GM19099 (cell line): Measurements from ENCODE around the gene PKD1.

Experiments
- POLR2A ChIP-seq: IDR thresholded peaks from 3 replicates; pipeline ENCODE4 v1.6.1; 2011; ENCODE audit warnings: low read depth; ENCODE audit not compliant: insufficient read length; ENCODE audit errors: extremely low read depth

The PKD1 gene

DNA sequence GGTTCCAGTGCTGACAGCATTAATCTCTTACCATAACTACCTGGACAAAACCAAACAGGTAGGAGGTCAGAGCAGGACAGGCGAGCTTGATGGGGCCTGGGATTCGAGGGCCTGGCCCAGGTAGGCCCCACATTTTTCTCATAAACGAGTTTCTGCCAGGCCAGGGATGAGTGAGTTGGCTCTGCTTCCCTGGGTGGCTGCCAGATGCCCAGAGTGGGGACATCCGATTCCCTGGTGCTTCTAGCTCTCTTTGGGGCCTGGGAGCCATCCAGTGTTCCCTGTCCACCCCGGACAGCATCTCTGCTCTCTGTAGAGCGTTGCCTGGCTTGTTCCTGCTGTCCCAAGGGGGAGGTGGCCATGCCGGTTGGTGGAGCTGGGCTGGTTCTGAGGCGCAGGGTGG is 62.8 kb downstream of the PKD1 start:
- no peak for TF ChIP-seq POLR2A

DNA sequence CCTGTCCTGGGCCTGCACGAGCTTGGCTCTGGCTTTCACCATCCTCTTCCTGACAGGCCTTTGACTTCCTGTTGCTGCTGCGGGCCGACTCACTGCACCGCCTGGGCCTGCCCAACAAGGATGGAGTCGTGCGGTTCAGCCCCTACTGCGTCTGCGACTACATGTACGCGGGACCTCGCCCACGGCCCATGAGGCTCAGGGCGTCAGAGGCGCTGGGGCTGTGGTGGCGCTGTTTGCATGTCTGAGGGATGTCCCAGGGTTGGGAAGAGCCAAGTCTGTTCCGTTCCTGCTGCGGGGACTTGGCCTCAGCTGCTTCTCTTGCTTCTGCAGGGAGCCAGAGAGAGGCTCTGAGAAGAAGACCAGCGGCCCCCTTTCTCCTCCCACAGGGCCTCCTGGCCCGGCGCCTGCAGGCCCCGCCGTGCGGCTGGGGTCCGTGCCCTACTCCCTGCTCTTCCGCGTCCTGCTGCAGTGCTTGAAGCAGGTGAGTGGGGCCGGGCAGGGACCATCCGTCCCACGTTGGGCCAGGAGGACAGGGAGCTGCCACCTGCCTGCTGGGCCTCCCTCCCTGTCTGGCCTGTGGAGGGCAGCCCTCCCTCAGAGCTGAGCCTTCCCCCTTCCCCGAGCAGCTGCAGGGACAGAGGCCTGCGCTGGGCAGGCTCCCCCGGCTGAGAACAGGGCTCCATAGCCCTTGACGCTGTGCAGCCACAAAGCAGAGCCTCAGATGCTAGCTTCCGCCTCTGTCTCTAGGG is 64.1 kb downstream of the PKD1 start:
- TF ChIP-seq POLR2A = no peak

DNA sequence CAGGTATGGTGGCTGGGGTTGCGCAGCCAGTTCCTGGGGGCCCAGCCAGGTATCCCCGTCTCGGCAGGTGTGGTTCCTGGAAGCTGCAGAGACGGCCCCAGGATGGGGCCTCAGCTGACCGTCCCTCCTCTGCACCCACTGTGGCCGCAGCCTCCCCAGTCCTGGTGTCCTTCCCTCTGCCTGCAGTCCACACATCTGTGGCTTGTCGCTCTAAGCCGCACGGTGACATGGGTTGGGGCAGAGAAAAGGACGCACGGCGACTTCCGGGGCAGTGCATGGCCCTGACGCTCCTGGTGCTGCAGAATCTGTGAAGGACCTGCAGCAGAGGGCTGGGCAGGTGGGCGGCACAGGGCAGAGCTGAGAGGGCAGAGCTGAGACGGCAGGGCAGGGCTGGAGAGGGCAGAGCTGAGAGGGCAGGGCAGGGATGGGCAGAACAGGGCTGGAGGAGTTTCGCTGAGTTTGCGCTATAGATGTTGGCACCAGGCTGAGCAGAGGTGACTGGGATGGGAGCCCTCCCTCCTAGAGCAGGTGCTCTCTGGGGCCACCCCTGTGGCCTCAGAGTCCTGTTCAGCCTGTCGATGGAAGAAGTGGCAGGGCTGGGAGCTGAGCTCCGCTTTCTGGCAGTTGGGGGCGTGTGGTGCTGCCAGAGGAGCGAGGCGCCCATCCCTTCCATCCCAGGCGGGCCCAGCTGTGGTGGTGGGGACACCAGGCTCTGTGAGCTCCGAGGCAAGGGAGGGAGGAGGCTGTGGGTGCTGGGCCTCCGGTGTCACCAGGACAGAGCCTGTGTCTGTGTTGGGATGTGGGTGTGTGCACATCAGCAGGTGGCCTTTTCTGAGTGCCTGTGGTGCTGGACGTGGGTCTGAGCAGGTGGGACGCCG is 64.9 kb downstream of the PKD1 start:
- TF ChIP-seq POLR2A = no peak

DNA sequence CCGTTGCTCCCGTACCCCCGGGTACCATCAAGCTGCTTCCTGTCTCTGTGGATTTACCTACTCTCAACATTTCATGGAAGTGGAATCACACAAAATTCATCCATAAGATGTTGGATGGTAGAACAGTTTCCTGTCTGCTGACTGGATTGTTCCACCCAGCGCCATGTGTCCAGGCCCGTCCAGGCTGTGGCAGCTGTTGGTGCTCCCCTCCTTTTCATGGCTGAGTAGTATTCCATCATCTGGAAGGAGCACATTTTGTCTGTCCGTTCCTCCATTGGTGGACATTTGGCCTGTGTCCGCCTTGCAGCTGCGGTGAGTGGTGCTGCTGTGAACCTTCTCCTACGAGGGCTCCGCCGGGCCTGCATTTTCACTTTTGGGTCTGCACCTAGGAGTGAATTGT is 69.6 kb downstream of the PKD1 start:
- TF ChIP-seq POLR2A = no peak

DNA sequence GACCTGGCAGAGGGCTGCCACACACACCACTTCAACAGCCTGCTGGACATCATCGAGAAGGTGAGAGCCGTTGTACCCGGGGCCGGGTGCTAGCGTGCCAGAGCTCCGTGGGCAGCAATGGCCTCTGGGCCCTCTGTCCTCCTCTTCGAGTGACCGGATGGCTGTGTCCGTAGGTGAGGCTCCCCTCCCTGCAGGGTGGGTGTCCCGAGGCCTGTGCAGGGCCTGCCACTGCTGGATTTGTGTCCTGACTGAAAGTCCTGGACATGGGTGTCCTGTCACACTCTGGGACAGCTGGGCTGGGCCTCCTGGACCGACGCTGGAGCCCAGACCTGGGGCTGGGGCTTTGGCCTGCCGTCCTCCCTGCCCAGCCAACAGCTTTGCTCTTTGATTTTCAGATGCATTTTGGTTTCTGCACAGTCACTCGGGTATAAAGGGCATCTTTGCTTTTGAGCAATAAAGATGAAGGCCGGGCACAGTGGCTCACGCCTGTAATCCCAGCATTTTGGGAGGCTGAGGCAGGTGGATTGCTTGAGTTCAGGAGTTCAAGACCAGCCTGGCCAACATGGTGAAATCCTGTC is 71.2 kb downstream of the PKD1 start:
- no peak for TF ChIP-seq POLR2A

DNA sequence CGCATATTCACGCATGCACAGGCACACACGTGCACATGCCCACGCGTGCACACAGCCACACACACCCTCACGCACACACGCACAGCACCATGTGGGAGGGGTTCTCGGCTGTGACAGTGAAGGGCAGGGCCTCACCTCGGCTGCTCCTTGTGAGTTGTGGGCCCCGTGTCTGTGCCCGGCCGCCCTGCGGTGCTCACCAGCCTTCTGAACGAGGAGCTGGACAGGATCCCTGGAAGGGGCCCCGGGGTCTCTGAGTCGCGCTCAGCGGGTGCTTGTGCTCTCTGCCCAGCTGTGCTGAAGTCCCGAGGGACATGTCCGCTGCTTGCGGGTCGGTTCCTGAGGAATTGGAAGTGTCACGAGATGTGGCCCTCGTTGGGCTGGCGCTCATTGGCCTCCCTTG is 71.8 kb downstream of the PKD1 start:
- no peak for TF ChIP-seq POLR2A

DNA sequence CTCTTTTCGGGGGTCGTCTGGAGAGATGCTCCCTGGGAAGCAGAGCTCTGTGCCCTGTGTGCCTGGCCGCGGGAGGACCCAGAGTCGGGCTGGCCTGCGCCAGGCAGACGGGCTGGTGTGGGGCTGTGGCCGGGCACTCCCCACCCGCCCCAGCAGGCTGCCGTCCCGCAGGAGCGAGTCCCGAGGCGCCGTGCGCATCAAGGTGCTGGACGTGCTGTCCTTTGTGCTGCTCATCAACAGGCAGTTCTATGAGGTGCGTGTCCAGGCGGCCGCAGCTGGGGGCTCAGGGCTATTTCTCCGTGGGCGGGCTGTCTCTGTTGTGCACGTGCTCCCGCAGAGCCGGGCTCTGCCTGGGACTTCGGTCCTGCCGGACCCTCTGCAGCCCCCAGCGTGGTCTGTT is 72.9 kb downstream of the PKD1 start:
- no peak for TF ChIP-seq POLR2A

DNA sequence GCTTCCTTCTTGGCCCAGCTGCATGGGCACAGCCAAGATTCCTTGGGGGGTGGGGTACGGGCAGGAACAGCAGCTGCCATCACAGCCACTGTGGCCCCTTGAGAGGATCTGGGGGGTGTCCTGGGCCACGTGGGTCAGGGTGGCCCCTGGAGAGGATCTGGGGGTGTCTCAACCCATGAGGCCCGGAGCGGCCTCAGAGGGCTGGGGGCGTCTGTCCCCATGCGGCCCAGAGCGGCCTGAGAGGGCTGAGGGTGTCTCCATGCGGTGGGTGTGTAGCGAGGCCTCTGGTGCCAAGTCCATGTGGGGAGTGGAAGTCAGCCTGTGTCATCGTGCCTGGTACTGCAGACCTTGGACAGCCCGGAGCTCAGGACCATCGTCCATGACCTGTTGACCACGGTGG is 74.2 kb downstream of the PKD1 start:
- no peak for TF ChIP-seq POLR2A

DNA sequence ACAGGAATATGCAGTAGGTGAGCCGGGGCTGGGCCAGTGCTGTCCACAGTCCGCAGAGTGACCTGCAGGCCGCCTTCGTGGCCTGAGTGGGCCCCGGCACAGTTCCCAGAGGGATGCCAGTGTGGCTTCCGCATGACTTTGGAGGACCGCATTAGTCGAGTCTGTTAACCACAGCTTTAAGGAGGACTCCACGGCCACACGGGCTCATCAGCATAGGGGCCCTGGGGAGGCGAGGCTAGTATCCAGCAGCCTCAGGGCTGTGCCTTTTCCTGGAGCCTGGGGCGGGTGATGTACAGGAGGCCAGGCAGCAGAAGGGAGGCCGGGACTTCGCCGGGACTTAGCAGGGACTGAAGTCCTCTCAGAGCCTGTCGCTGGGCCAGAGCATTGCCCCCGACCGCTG is 74.7 kb downstream of the PKD1 start:
- no peak for TF ChIP-seq POLR2A

DNA sequence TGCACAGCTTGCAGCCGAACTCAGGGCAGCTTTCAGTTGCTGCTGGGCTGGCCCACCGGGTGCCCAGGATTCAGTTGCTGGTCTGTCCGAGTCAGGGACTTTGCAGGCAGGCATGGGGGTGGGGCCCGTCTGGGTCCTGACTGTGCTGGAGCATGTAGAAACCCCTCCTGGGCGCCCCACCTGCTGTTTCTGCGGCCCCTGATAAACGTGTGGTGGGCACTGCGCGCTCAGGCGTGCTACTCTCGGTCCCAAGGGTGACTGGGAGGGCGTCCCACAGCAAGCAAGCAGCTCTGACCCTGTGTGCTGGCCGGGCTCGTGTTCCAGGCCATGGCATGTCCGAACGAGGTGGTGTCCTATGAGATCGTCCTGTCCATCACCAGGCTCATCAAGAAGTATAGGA is 75.4 kb downstream of the PKD1 start:
- no peak for TF ChIP-seq POLR2A

DNA sequence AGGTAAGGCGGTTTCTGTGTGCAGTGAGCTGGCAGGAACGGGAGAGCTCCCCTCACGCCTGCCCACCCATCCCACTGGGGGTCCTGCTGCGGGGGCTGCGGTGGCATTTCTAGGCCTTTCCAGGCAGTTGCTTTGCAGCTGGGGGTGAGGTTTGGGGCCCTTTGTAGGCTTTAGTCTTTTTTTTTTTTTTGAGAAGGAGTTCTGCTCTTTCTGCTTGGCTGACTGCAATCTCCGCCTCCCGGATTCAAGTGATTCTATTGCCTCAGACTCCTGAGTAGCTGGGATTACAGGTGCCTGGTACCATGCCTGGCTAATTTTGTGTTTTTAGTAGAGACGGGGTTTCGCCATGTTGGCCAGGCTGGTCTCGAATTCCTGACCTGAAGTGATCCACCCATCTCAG is 76.8 kb downstream of the PKD1 start:
- no peak for TF ChIP-seq POLR2A

DNA sequence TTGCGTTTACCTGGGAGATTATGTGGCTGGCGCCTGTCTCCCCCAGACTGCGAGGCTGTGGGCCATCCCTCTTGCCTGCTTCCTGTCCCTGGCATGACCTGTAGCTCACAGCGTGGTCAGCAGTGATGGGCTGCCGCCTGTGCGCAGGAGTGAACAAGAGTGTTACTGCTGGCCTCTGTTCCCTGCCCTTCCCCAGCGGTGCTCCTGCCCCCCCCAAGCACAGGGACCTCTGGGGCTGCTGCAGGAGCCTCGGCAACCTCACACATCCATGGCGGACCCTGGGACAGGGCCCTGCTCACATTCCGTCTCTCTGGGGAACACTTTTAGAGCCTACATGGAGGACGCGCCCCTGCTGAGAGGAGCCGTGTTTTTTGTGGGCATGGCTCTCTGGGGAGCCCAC is 77.3 kb downstream of the PKD1 start:
- TF ChIP-seq POLR2A = no peak

DNA sequence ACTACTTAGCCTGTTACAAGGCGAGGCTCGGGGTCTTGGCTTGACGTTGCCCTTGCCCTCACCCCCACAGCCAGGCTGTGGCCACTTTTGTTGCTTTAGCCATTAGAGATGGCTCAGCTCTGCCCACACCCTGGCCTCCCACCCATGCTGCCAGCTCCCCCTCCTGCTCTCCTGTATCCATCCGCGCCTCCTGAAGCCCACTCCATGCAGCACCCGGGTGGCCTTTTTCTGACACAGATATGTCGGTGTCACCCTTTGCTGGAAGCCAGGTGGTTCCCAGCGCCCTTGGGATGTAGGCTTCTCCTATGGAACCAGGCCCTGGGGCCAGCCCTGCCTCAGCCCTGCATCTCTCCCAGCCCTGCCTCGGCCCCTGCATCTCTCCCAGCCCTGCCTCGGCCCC is 78.3 kb downstream of the PKD1 start:
- no peak for TF ChIP-seq POLR2A

DNA sequence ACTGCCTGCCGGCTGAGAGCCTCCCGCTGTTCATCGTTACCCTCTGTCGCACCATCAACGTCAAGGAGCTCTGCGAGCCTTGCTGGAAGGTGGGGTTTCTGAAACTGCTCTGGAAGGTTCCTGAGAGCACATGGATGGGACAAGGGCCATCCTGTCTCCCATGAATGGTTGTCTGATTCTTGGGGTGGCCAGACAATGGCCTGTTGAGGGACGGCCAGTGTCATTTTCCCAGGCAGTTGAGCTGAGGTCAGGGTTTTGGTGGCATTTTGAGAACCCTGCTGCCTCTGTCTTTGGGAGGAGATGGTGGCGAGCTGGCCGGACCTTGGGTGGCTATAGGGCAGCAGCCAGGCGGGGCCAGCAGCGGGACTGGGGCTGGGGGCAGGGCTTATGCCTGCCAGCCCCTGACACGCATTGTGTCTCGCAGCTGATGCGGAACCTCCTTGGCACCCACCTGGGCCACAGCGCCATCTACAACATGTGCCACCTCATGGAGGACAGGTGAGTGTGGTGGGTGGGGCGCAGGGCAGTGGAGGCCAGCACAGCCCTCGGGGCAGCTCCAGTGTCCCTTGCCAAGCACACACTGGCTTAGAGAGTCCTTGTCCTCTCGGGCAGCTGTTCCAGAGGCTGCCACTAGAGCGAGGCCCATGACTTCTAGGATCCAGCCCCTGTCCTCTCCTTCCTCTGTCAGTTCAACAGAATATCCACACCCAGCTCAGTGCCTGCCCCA is 78.9 kb downstream of the PKD1 start:
- no peak for TF ChIP-seq POLR2A

DNA sequence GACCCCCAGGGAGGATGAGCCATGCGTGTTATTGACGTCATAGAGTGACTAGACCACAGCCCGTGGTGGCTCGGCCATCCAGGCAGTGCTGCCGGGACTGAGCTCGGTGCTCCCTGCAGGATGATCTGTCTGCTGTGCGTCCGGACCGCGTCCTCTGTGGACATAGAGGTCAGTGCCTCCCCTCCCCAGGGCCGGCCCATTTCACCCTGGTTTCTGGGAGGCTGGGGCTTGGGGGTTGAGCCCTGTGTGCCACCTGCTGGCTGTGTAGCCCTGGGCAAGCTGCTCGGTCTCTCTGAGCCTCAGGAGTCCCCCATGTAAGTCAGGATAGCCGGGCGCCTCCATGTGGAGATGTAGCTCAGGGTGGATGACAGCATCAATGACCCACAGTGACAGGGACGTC is 79.6 kb downstream of the PKD1 start:
- TF ChIP-seq POLR2A = no peak
